ENCODE data around the gene RAC2. TPM values are rescaled to one million over a fixed set of nuclear protein-coding genes. Genes with fewer than 3 reads are reported as not detected.

RAC2 gene
- total and polyA plus RNA-seq, 9 of the 15 experiments (the other 6 are each of a cell fraction or from before 2014, with no cell fraction given) = 22.7 to 103 (median 43.3) TPM

DNA sequence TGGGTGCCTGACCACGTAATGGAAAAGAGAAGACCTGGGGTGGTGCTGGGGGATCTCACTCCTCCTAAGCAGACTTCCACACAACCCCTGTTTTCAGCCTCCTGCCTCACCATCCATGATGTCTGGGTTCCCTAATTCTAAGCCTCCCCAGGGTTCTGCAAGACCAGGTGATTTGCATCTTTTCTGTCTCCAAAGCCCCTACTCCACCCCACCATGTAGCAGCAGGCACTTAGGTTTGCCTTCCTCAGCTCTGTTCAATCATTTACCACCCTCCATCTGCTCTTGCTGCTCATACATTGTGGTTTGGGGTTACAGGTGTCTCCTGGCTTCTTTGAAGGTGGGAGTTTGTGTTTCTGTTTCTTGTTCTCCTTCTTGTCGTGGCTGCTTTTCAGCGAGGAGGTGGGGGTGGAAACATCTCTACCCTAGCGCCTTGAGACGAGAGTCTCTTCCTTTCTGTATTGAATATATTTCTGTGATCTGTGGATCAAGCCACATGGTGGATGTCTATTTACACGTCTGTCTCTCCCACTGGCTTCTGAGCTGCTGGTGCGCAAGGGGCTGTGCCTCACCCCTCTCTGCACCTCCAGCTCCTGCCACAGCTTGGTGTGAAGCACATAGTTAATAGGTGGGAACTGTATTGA lies 25.2 kb downstream of the RAC2 start (continued):
- TF ChIP-seq, protein P1, sequence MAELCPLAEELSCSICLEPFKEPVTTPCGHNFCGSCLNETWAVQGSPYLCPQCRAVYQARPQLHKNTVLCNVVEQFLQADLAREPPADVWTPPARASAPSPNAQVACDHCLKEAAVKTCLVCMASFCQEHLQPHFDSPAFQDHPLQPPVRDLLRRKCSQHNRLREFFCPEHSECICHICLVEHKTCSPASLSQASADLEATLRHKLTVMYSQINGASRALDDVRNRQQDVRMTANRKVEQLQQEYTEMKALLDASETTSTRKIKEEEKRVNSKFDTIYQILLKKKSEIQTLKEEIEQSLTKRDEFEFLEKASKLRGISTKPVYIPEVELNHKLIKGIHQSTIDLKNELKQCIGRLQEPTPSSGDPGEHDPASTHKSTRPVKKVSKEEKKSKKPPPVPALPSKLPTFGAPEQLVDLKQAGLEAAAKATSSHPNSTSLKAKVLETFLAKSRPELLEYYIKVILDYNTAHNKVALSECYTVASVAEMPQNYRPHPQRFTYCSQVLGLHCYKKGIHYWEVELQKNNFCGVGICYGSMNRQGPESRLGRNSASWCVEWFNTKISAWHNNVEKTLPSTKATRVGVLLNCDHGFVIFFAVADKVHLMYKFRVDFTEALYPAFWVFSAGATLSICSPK (IDR thresholded peaks at IDR 0.05; ENCODE audit: borderline replicate concordance) = no peak
- TF ChIP-seq ETV5 (CRISPR knock-in tag; IDR thresholded peaks at IDR 0.05; ENCODE audit: low read depth) = no peak
- TF ChIP-seq SMARCE1 (IDR thresholded peaks at IDR 0.05) = no peak
- TF ChIP-seq CSDE1 (IDR thresholded peaks at IDR 0.05) = no peak
- no peak for TF ChIP-seq RNF2 (IDR thresholded peaks at IDR 0.05)
- TF ChIP-seq, protein P2, sequence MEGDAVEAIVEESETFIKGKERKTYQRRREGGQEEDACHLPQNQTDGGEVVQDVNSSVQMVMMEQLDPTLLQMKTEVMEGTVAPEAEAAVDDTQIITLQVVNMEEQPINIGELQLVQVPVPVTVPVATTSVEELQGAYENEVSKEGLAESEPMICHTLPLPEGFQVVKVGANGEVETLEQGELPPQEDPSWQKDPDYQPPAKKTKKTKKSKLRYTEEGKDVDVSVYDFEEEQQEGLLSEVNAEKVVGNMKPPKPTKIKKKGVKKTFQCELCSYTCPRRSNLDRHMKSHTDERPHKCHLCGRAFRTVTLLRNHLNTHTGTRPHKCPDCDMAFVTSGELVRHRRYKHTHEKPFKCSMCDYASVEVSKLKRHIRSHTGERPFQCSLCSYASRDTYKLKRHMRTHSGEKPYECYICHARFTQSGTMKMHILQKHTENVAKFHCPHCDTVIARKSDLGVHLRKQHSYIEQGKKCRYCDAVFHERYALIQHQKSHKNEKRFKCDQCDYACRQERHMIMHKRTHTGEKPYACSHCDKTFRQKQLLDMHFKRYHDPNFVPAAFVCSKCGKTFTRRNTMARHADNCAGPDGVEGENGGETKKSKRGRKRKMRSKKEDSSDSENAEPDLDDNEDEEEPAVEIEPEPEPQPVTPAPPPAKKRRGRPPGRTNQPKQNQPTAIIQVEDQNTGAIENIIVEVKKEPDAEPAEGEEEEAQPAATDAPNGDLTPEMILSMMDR (IDR thresholded peaks at IDR 0.05 in 2 of 3, conservative IDR thresholded peaks at IDR 0.05 in 1 of 3; ENCODE audit: insufficient read depth in 2 of 3, low read depth in 1 of 3, low read length in 3 of 3) = no peak
- no peak for TF ChIP-seq TRIM28 (IDR thresholded peaks at IDR 0.05)
- no peak for TF ChIP-seq ZNF184 (CRISPR knock-in tag; IDR thresholded peaks at IDR 0.05)

GRCh38 chr22:37218399-37218770 lies 25.7 kb downstream of the RAC2 start:
- no peak overlapping the region for H3K27ac ChIP-seq (ENCODE audit: extremely low read depth, low read depth, low read length)
- H3K9me1 ChIP-seq (ENCODE audit: control insufficient read depth, insufficient read depth, low read length) = no peaks in the 10 kb centered on the region
- intact Hi-C loops (cut with micrococcal nuclease) (no loop called here), in situ Hi-C loops (cut with MboI) (no loop called here)
- 21% methylated on average over 4 of the region's 6 CpGs for WGBS (ENCODE audit: insufficient coverage, low coverage, missing lambda C conversion rate)
- H3K4me1 ChIP-seq (replicated peaks in 1 of 2; ENCODE audit: control insufficient read depth in 2 of 2, insufficient read depth in 2 of 2, low read length in 2 of 2) = no peaks in the 10 kb centered on the region; a peak in 2 of 5 replicates
- no peak for FAIRE-seq
- H3K4me2 ChIP-seq (ENCODE audit: insufficient read depth, low read length) = no peak overlapping the region
- H3K9ac ChIP-seq (ENCODE audit: insufficient read depth in 1 of 2, low read depth in 2 of 2, low read length in 2 of 2) = no peak overlapping the region
- no peaks in the 10 kb centered on the region for H3K79me2 ChIP-seq (ENCODE audit: control insufficient read depth, insufficient read depth, low read length)
- BruUV-seq (replicated peaks) = no TSS peak
- ATAC-seq = no peak
- H2AFZ ChIP-seq (ENCODE audit: low read depth, low read length) = no peak overlapping the region
- H3K27me3 ChIP-seq (ENCODE audit: control insufficient read depth in 2 of 2, insufficient read depth in 2 of 2, low read length in 2 of 2) = peaks cover 0 to 7% of the 10 kb centered on the region in 2 experiments; a peak in 2 of 5 replicates
- POLR2A ChIA-PET = interaction anchor here (1.3 kb wide), 1 partner anchor 10 kb away, joined by 4 read pairs; no protein-coding TSS in a partner anchor
- H3K9me3 ChIP-seq (replicated peaks; ENCODE audit: control insufficient read depth, insufficient read depth, low read depth, low read length) = no peaks in the 10 kb centered on the region
- H3K36me3 ChIP-seq (ENCODE audit: control insufficient read depth, insufficient read depth, low read length) = no peaks in the 10 kb centered on the region
- no peaks in the 10 kb centered on the region for H4K20me1 ChIP-seq (replicated peaks; ENCODE audit: control insufficient read depth, insufficient read depth, low read length)
- no peak for DNase-seq (ENCODE audit: extremely low read depth in 1 of 4, low spot score in 3 of 4)
- CTCF ChIA-PET (ENCODE audit: low intra/inter-chr PET ratio) = no interaction called here
- no peak overlapping the region for H3K4me3 ChIP-seq
- TF ChIP-seq CEBPG (CRISPR knock-in tag; IDR thresholded peaks at IDR 0.05) = no peak
- no peak for TF ChIP-seq CEBPG (tag; conservative IDR thresholded peaks at IDR 0.05 in 1 of 2, IDR thresholded peaks at IDR 0.05 in 1 of 2)
- TF ChIP-seq NONO (IDR thresholded peaks at IDR 0.05; ENCODE audit: low read depth in 2 of 2, low read length in 1 of 2) = no peak
- TF ChIP-seq E2F1 (CRISPR knock-in tag; IDR thresholded peaks at IDR 0.05) = no peak
- TF ChIP-seq ZNF445 (CRISPR knock-in tag; IDR thresholded peaks at IDR 0.05; ENCODE audit: low read depth) = no peak
- TF ChIP-seq, protein P3, sequence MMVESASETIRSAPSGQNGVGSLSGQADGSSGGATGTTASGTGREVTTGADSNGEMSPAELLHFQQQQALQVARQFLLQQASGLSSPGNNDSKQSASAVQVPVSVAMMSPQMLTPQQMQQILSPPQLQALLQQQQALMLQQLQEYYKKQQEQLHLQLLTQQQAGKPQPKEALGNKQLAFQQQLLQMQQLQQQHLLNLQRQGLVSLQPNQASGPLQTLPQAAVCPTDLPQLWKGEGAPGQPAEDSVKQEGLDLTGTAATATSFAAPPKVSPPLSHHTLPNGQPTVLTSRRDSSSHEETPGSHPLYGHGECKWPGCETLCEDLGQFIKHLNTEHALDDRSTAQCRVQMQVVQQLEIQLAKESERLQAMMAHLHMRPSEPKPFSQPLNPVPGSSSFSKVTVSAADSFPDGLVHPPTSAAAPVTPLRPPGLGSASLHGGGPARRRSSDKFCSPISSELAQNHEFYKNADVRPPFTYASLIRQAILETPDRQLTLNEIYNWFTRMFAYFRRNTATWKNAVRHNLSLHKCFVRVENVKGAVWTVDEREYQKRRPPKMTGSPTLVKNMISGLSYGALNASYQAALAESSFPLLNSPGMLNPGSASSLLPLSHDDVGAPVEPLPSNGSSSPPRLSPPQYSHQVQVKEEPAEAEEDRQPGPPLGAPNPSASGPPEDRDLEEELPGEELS (CRISPR knock-in tag; IDR thresholded peaks at IDR 0.05; ENCODE audit: borderline replicate concordance) = no peak

All from K562 (cell line).